HCT116 (cell line): Measurements from ENCODE around the gene NFKBIA. TPM values are rescaled to one million over a fixed set of nuclear protein-coding genes. Genes with fewer than 3 reads are reported as not detected.

Experiments
- ATAC-seq: fragments of 200-7000 bp; cut with Tn5 transposase; 2 replicates; pipeline ENCODE4 v1.9.1; 2020; ENCODE audit warnings: mild to moderate bottlenecking, moderate library complexity
- BruUV-seq: library from RNA; stranded (reverse); fragments of 400-500 nt; replicated peaks from 2 replicates; lab custom pipeline; 2021; lab: Mats Ljungman, UMichigan
- CTCF ChIA-PET: fragments of 300-600 bp; sonication (Branson Sonifier 250); formaldehyde crosslinking; loops from one replicate; lab custom pipeline; 2021; ENCODE audit warnings: antibody characterized with exemption; lab: Charles Lee
- POLR2A ChIA-PET: fragments of 300-600, 350-600 bp; sonication (Branson Sonifier 250); formaldehyde crosslinking; loops from one replicate; lab custom pipeline; 2021; ENCODE audit warnings: antibody characterized with exemption; lab: Charles Lee
- RAD21 ChIA-PET, 2 experiments: fragments of 300-600 bp; sonication (Branson Sonifier 250); formaldehyde crosslinking; loops; one replicate each; lab custom pipeline; 2023; ENCODE audit warnings: low total read pairs in 2 of 2; ENCODE audit not compliant: uncharacterized antibody in 2 of 2, unreplicated experiment in 2 of 2, low non-redundant PET in 1 of 2; lab: Charles Lee
- DNase-seq: peaks from one replicate; pipeline ENCODE4 v3.0.0-alpha.2; 2010; ENCODE audit warnings: low read depth, low spot score
- H2AFZ ChIP-seq: fragments of 200-600 bp; shearing (Covaris generic), sonication (generic); 2 replicates; pipeline ENCODE4 v1.6.1; 2017; ENCODE audit warnings: low read depth, mixed run types, mixed read lengths, antibody characterized with exemption, low read length; ENCODE audit not compliant: poor library complexity, severe bottlenecking
- H3K27ac ChIP-seq: 2 replicates; pipeline ENCODE4 v1.5.1; 2012; ENCODE audit warnings: low read depth, low read length
- H3K27me3 ChIP-seq: fragments of 200-600 bp; sonication (generic); 2 replicates; pipeline ENCODE4 v1.6.1; 2016; ENCODE audit warnings: mixed run types, low read length, mixed read lengths; ENCODE audit not compliant: insufficient read depth
- H3K36me3 ChIP-seq, 2 experiments: fragments of 200-500 bp in 1 of 2; fragments of 200-600 bp in 1 of 2; sonication (Bioruptor generic) in 1 of 2; sonication (generic) in 1 of 2; 2 replicates each; pipeline versions ENCODE4 v1.5.1 to v1.6.1; 2014 to 2016; ENCODE audit warnings: low read length in 2 of 2, inconsistent platforms in 1 of 2, mixed read lengths in 1 of 2, mixed run types in 1 of 2; ENCODE audit not compliant: insufficient read depth in 2 of 2, control insufficient read depth in 1 of 2
- H3K4me1 ChIP-seq, 2 experiments: fragments of 200-600 bp in 1 of 2; sonication (generic) in 1 of 2; 2 replicates each; pipeline versions ENCODE4 v1.5.1 to v1.6.1; 2012 to 2017; ENCODE audit warnings: low read length in 2 of 2, inconsistent platforms in 1 of 2, mild to moderate bottlenecking in 1 of 2, mixed read lengths in 1 of 2, mixed run types in 1 of 2, moderate library complexity in 1 of 2; ENCODE audit not compliant: insufficient read depth in 2 of 2, control insufficient read depth in 1 of 2
- H3K4me2 ChIP-seq: fragments of 200-600 bp; sonication (generic); 2 replicates; pipeline ENCODE4 v1.6.1; 2017; ENCODE audit warnings: mixed run types, low read length, mixed read lengths
- H3K4me3 ChIP-seq, 2 experiments: fragments of 200-600 bp in 1 of 2; sonication (generic) in 1 of 2; replicated peaks in 1 of 2; 2 replicates each; pipeline ENCODE4 v1.5.1; 2011 to 2016; ENCODE audit warnings: low read length in 2 of 2, control low read depth in 1 of 2, low read depth in 1 of 2, mild to moderate bottlenecking in 1 of 2, mixed read lengths in 1 of 2, mixed run types in 1 of 2
- H3K79me2 ChIP-seq: fragments of 200-600 bp; sonication (generic); 2 replicates; pipeline ENCODE4 v1.6.1; 2017; ENCODE audit warnings: mild to moderate bottlenecking, mixed run types, low read length, moderate library complexity, mixed read lengths; ENCODE audit not compliant: insufficient read depth
- H3K9ac ChIP-seq: fragments of 200-600 bp; sonication (generic); 2 replicates; pipeline ENCODE4 v1.6.1; 2016; ENCODE audit warnings: low read length, mixed read lengths
- H3K9me2 ChIP-seq: fragments of 200-600 bp; sonication (generic), shearing (Covaris generic); 2 replicates; pipeline ENCODE4 v1.6.1; 2017; ENCODE audit warnings: mixed run types, mild to moderate bottlenecking, moderate library complexity; ENCODE audit not compliant: insufficient read depth
- H3K9me3 ChIP-seq, 2 experiments: fragments of 200-500 bp in 1 of 2; fragments of 200-600 bp in 1 of 2; sonication (Bioruptor generic) in 1 of 2; sonication (generic) in 1 of 2; 2 replicates each; pipeline ENCODE4 v1.6.1; 2014 to 2017; ENCODE audit warnings: low read length in 2 of 2, mixed read lengths in 2 of 2, inconsistent platforms in 1 of 2, low read depth in 1 of 2, mild to moderate bottlenecking in 1 of 2, mixed run types in 1 of 2, moderate library complexity in 1 of 2; ENCODE audit not compliant: control insufficient read depth in 1 of 2, insufficient read depth in 1 of 2
- H4K20me1 ChIP-seq: fragments of 200-600 bp; sonication (generic), shearing (Covaris generic); 2 replicates; pipeline ENCODE4 v1.6.1; 2017; ENCODE audit warnings: mixed run types, mild to moderate bottlenecking, moderate library complexity; ENCODE audit not compliant: insufficient read depth
- ATF3 ChIP-seq: IDR thresholded peaks from 2 replicates; pipeline ENCODE4 v1.6.1; 2012
- CBX3 ChIP-seq: IDR thresholded peaks from 2 replicates; pipeline ENCODE4 v1.6.1; 2012; ENCODE audit warnings: low read depth
- CEBPB ChIP-seq: IDR thresholded peaks from 2 replicates; pipeline ENCODE4 v1.6.1; 2012; ENCODE audit warnings: low read depth
- EGR1 ChIP-seq: IDR thresholded peaks from 2 replicates; pipeline ENCODE4 v1.6.1; 2012; ENCODE audit warnings: low read depth
- ELF1 ChIP-seq: IDR thresholded peaks from 2 replicates; pipeline ENCODE4 v1.6.1; 2012; ENCODE audit warnings: low read depth, borderline replicate concordance
- EZH2phosphoT487 ChIP-seq: fragments of 200-600 bp; IDR thresholded peaks from 2 replicates; pipeline ENCODE4 v1.6.1; 2018; ENCODE audit warnings: antibody characterized with exemption, borderline replicate concordance
- MAX ChIP-seq: IDR thresholded peaks from 2 replicates; pipeline ENCODE4 v1.6.1; 2012
- POLR2AphosphoS5 ChIP-seq: IDR thresholded peaks from 2 replicates; pipeline ENCODE4 v1.6.1; 2011; ENCODE audit warnings: mild to moderate bottlenecking, low read depth, low read length, moderate library complexity
- SIN3A ChIP-seq: IDR thresholded peaks from 2 replicates; pipeline ENCODE4 v1.6.1; 2012; ENCODE audit warnings: low read depth
- SP1 ChIP-seq: IDR thresholded peaks from 2 replicates; pipeline ENCODE4 v1.6.1; 2012; ENCODE audit warnings: low read depth
- ZBTB33 ChIP-seq: IDR thresholded peaks from 2 replicates; pipeline ENCODE4 v1.6.1; 2011; ENCODE audit warnings: mild to moderate bottlenecking, low read length, moderate library complexity; ENCODE audit not compliant: insufficient replicate concordance; ENCODE audit errors: extremely low read depth
- ZFX ChIP-seq: fragments of 450-650 bp; IDR thresholded peaks from 2 replicates; pipeline ENCODE4 v1.6.1; 2017
- intact Hi-C: fragments of 100-400 bp; cut with micrococcal nuclease; formaldehyde crosslinking; loops from 2 replicates; pipeline ENCODE4 v1.10.0; 2022
- total RNA-seq: library from RNA; stranded (reverse); gene quantifications from one replicate; pipeline ENCODE4 v1.2.1, GENCODE V29; 2021; ENCODE audit not compliant: unreplicated experiment

NFKBIA gene
- total RNA-seq, 1 experiment from 2014 or later: 42.6 TPM

- DNase-seq (no peak), ATAC-seq (no peak)
- intact Hi-C loops: no loop called here
- ChIA-PET RAD21 (no interaction called here), POLR2A (interaction anchor here (1.7 kb wide), 1 partner anchor 38 kb away, joined by 8 read pairs; the partner anchor contains the start of gene NFKBIA)
- H3K9ac ChIP-seq: no peak overlapping the region
- no peak overlapping the region for H2AFZ ChIP-seq
- H3K79me2 ChIP-seq: no peaks in the 10 kb centered on the region
- peaks cover 12 to 31% of the 10 kb centered on the region in 2 experiments for H3K4me1 ChIP-seq
- TF ChIP-seq ZFX: no peak
- TF ChIP-seq ELF1: no peak
- TF ChIP-seq SIN3A: no peak
- TF ChIP-seq CBX3: no peak
- TF ChIP-seq SP1: no peak
- no peak for TF ChIP-seq POLR2AphosphoS5
- no peak for TF ChIP-seq EZH2phosphoT487
- no peak for TF ChIP-seq ATF3
- no peak for TF ChIP-seq MAX
- no peak for TF ChIP-seq EGR1
- TF ChIP-seq ZBTB33: no peak
- TF ChIP-seq CEBPB: no peak
- TF ChIP-seq, all 23 proteins: peak for 0
- Histone ChIP-seq H3K27me3 (no peaks in the 10 kb centered on the region), H3K9me2 (no peaks in the 10 kb centered on the region), H3K27ac (no peak overlapping the region), H4K20me1 (no peaks in the 10 kb centered on the region), H3K36me3 (no peaks in the 10 kb centered on the region), H3K4me3 (no peak overlapping the region), H3K4me2 (no peak overlapping the region; the same call in 1 of the 2 replicates), H3K9me3 (no peaks in the 10 kb centered on the region; a peak in 1 of 4 replicates)
- CTCF ChIA-PET: no interaction called here
- BruUV-seq: no TSS peak
Observed at GRCh38 chr14:35366521-35366976, 38.0 kb downstream of the NFKBIA start.
